ENCODE measurements around the gene SLC22A13. TPM values are rescaled to one million over a fixed set of nuclear protein-coding genes. Genes with fewer than 3 reads are reported as not detected.

The SLC22A13 gene
- total and polyA plus RNA-seq, 2 donors (not counting 3 experiments of a cell fraction or from before 2014, with no cell fraction given): 0.11 to 0.53 TPM

GRCh38 chr3:38266810-38267209, 1.2 kb downstream of the SLC22A13 start:
- POLR2A ChIA-PET: no interaction called here
- Histone ChIP-seq H3K4me3 (replicated peaks in 1 of 3; ENCODE audit: insufficient read depth in 1 of 3, low read depth in 1 of 3, low read length in 3 of 3) (no peak overlapping the region), H3K27ac (ENCODE audit: insufficient read depth, low read depth, low read length) (no peak overlapping the region), H3K27me3 (ENCODE audit: control insufficient read depth in 2 of 2, insufficient read depth in 2 of 2, low read length in 2 of 2) (no peaks in the 10 kb centered on the region), H3K4me1 (ENCODE audit: control insufficient read depth, extremely low read depth, insufficient read depth, low read length) (no peaks in the 10 kb centered on the region), H2AFZ (ENCODE audit: low read depth, low read length) (no peak overlapping the region), H3K9me1 (replicated peaks; ENCODE audit: control insufficient read depth, extremely low read depth, insufficient read depth, low read length) (no peaks in the 10 kb centered on the region), H4K20me1 (replicated peaks; ENCODE audit: control insufficient read depth, extremely low read depth, insufficient read depth, low read length) (no peaks in the 10 kb centered on the region), H3K4me2 (ENCODE audit: insufficient read depth, low read length) (no peak overlapping the region), H3K36me3 (ENCODE audit: control insufficient read depth in 2 of 2, extremely low read depth in 1 of 2, insufficient read depth in 2 of 2, low read length in 2 of 2) (no peaks in the 10 kb centered on the region), H3K9ac (replicated peaks; ENCODE audit: extremely low read depth, insufficient read depth, low read length) (no peak overlapping the region), H3K9me3 (replicated peaks; ENCODE audit: control insufficient read depth, insufficient read depth, low read length) (no peaks in the 10 kb centered on the region), H3K79me2 (ENCODE audit: control insufficient read depth, insufficient read depth, low read length) (no peaks in the 10 kb centered on the region)
- DNase-seq (ENCODE audit: low read depth, low spot score) (no peak), FAIRE-seq (no peak)
- intact Hi-C loops (cut with micrococcal nuclease): no loop called here
- dilution Hi-C loops (cut with MboI; ENCODE audit: extremely low pct_ligation_motif_present, low sequenced_read_pairs): no loop called here
- no TSS peak for BruUV-seq (replicated peaks)
- CTCF ChIA-PET: no interaction called here
- TF ChIP-seq JUN (IDR thresholded peaks at IDR 0.05; ENCODE audit: borderline replicate concordance, insufficient read depth, insufficient read length, low read depth) (no peak), CTCF (IDR thresholded peaks at IDR 0.05; ENCODE audit: extremely low read depth in 1 of 2, insufficient read depth in 1 of 2, low read depth in 1 of 2, low read length in 2 of 2) (no peak), POLR2A (IDR thresholded peaks at IDR 0.05; ENCODE audit: low read depth, low read length) (no peak), MYC (IDR thresholded peaks at IDR 0.05; ENCODE audit: low read depth, low read length) (no peak), FOS (IDR thresholded peaks at IDR 0.05; ENCODE audit: borderline replicate concordance, insufficient read depth, low read length) (no peak), GATA2 (IDR thresholded peaks at IDR 0.05; ENCODE audit: insufficient read depth, insufficient read length, low read depth, low read length) (no peak), MAX (IDR thresholded peaks at IDR 0.05; ENCODE audit: insufficient read depth, insufficient read length) (no peak), EZH2 (IDR thresholded peaks at IDR 0.05; ENCODE audit: borderline replicate concordance, low read depth, low read length, severe bottlenecking) (no peak), POLR2AphosphoS5 (IDR thresholded peaks at IDR 0.05; ENCODE audit: insufficient read depth, low read depth, low read length) (no peak)

Data from endothelial cell of umbilical vein (primary cell).